Measurements from ENCODE around the gene REV3L. TPM values are rescaled to one million over a fixed set of nuclear protein-coding genes. Genes with fewer than 3 reads are reported as not detected.
"Not testable (repeated sequence)": the region's sequence is repeated elsewhere in the genome, so short reads cannot be mapped to it uniquely, and the experiment has no call there.

Gene REV3L
- total RNA-seq, 1 experiment from 2014 or later = 12.8 TPM

GRCh38 chr6:111291336-111292259 lies 191.4 kb downstream of the REV3L start:
- intact Hi-C loops (cut with micrococcal nuclease) = no loop called here
- Histone ChIP-seq H3K27ac (ENCODE audit: low read depth, low read length) (no peak overlapping the region), H3K9me3 (ENCODE audit: control insufficient read depth in 1 of 2, insufficient read depth in 1 of 2, low read depth in 1 of 2, low read length in 2 of 2) (no peaks in the 10 kb centered on the region), H3K4me3 (replicated peaks in 1 of 2; ENCODE audit: low read depth in 1 of 2, low read length in 2 of 2) (no peak overlapping the region), H3K4me2 (ENCODE audit: low read length) (no peak overlapping the region), H3K9me2 (ENCODE audit: insufficient read depth) (no peaks in the 10 kb centered on the region), H3K36me3 (ENCODE audit: control insufficient read depth in 1 of 2, insufficient read depth in 2 of 2, low read length in 2 of 2) (no peaks in the 10 kb centered on the region), H4K20me1 (ENCODE audit: insufficient read depth) (no peaks in the 10 kb centered on the region), H3K27me3 (ENCODE audit: insufficient read depth, low read length) (no peaks in the 10 kb centered on the region), H3K9ac (ENCODE audit: low read length) (no peak overlapping the region), H3K4me1 (ENCODE audit: control insufficient read depth in 1 of 2, insufficient read depth in 2 of 2, low read length in 2 of 2) (no peaks in the 10 kb centered on the region), H2AFZ (ENCODE audit: low read depth, low read length, poor library complexity, severe bottlenecking) (no peak overlapping the region), H3K79me2 (ENCODE audit: insufficient read depth, low read length) (no peaks in the 10 kb centered on the region)
- ATAC-seq (no peak), DNase-seq (ENCODE audit: low read depth, low spot score) (no peak)
- ChIA-PET POLR2A (no interaction called here), RAD21 (ENCODE audit: low non-redundant PET in 1 of 2, low total read pairs in 2 of 2, uncharacterized antibody in 2 of 2, unreplicated experiment in 2 of 2) (no interaction called here), CTCF (no interaction called here)
- no TSS peak for BruUV-seq (replicated peaks)
- no peak for TF ChIP-seq YY1 (IDR thresholded peaks at IDR 0.05; ENCODE audit: extremely low read depth, insufficient replicate concordance, low read depth, low read length)
- TF ChIP-seq ATF3 (IDR thresholded peaks at IDR 0.05) = no peak
- no peak for TF ChIP-seq POLR2A (IDR thresholded peaks at IDR 0.05; ENCODE audit: borderline replicate concordance, extremely low read depth, insufficient read depth, insufficient read length)
- no peak for TF ChIP-seq ZNF274 (IDR thresholded peaks at IDR 0.05; ENCODE audit: low read depth, low read length)
- no peak for TF ChIP-seq EZH2 (IDR thresholded peaks at IDR 0.05)

- CTCF ChIA-PET; H3K9me3 ChIP-seq (ENCODE audit: control insufficient read depth in 1 of 2, insufficient read depth in 1 of 2, low read depth in 1 of 2, low read length in 2 of 2); RAD21 ChIA-PET (ENCODE audit: low non-redundant PET in 1 of 2, low total read pairs in 2 of 2, uncharacterized antibody in 2 of 2, unreplicated experiment in 2 of 2); H3K9me2 ChIP-seq (ENCODE audit: insufficient read depth); H3K27ac ChIP-seq (ENCODE audit: low read depth, low read length); H3K79me2 ChIP-seq (ENCODE audit: insufficient read depth, low read length); H3K36me3 ChIP-seq (ENCODE audit: control insufficient read depth in 1 of 2, insufficient read depth in 2 of 2, low read length in 2 of 2); DNase-seq (ENCODE audit: low read depth, low spot score); H4K20me1 ChIP-seq (ENCODE audit: insufficient read depth); H3K27me3 ChIP-seq (ENCODE audit: insufficient read depth, low read length); BruUV-seq (replicated peaks); H2AFZ ChIP-seq (ENCODE audit: low read depth, low read length, poor library complexity, severe bottlenecking); ATAC-seq; H3K4me2 ChIP-seq (ENCODE audit: low read length); H3K4me1 ChIP-seq (ENCODE audit: control insufficient read depth in 1 of 2, insufficient read depth in 2 of 2, low read length in 2 of 2); H3K9ac ChIP-seq (ENCODE audit: low read length); intact Hi-C loops (cut with micrococcal nuclease); H3K4me3 ChIP-seq (replicated peaks in 1 of 2; ENCODE audit: low read depth in 1 of 2, low read length in 2 of 2); POLR2A ChIA-PET: not testable (repeated sequence)
Measured at GRCh38 chr6:111290689-111291335, 192.2 kb downstream of the REV3L start.

GRCh38 chr6:111284356-111284755 lies 198.7 kb downstream of the REV3L start:
- H2AFZ ChIP-seq (ENCODE audit: low read depth, low read length, poor library complexity, severe bottlenecking); DNase-seq (ENCODE audit: low read depth, low spot score); H3K9ac ChIP-seq (ENCODE audit: low read length); RAD21 ChIA-PET (ENCODE audit: low non-redundant PET in 1 of 2, low total read pairs in 2 of 2, uncharacterized antibody in 2 of 2, unreplicated experiment in 2 of 2); ATAC-seq; H3K27ac ChIP-seq (ENCODE audit: low read depth, low read length); H3K36me3 ChIP-seq (ENCODE audit: control insufficient read depth in 1 of 2, insufficient read depth in 2 of 2, low read length in 2 of 2); BruUV-seq (replicated peaks); intact Hi-C loops (cut with micrococcal nuclease); H3K9me2 ChIP-seq (ENCODE audit: insufficient read depth); POLR2A ChIA-PET; H3K4me1 ChIP-seq (ENCODE audit: control insufficient read depth in 1 of 2, insufficient read depth in 2 of 2, low read length in 2 of 2); H4K20me1 ChIP-seq (ENCODE audit: insufficient read depth); H3K27me3 ChIP-seq (ENCODE audit: insufficient read depth, low read length); H3K4me3 ChIP-seq (replicated peaks in 1 of 2; ENCODE audit: low read depth in 1 of 2, low read length in 2 of 2); H3K4me2 ChIP-seq (ENCODE audit: low read length); CTCF ChIA-PET; H3K9me3 ChIP-seq (ENCODE audit: control insufficient read depth in 1 of 2, insufficient read depth in 1 of 2, low read depth in 1 of 2, low read length in 2 of 2); H3K79me2 ChIP-seq (ENCODE audit: insufficient read depth, low read length): not testable (repeated sequence)
